ENCODE data around the gene DKC1.

DNA sequence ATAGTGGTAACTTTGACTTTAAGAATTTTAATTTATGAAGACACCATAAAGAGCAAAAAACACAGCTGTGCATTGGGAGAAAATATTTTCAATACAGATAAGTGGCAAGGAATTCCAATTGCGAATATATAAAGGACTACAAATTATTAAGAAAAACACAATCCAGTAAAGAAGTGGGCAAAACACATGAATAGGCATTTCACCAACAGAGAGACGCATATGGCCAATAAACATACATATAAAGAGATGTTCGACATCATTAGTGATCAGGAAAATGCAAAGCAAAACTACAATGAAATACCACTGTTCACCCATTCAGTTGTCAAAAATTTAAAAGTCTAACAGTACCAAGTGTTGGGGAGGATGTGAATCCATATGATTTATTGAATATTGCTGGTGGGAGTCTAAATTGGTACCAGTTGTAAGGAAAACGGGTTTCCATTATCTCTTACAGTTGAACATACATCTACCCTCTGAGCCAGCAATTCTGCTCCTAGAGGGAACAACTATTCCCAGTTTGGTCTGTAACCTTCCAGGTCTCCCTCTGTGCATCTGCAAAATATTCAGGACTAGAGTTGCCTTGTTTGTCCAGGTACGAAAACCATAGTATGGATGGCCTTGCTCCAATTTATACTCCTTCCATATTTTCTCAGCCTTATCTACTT is 44.3 kb downstream of the DKC1 start:
- no peak for TF ChIP-seq POLR2A (IDR thresholded peaks at IDR 0.05)
- TF ChIP-seq, protein P1, sequence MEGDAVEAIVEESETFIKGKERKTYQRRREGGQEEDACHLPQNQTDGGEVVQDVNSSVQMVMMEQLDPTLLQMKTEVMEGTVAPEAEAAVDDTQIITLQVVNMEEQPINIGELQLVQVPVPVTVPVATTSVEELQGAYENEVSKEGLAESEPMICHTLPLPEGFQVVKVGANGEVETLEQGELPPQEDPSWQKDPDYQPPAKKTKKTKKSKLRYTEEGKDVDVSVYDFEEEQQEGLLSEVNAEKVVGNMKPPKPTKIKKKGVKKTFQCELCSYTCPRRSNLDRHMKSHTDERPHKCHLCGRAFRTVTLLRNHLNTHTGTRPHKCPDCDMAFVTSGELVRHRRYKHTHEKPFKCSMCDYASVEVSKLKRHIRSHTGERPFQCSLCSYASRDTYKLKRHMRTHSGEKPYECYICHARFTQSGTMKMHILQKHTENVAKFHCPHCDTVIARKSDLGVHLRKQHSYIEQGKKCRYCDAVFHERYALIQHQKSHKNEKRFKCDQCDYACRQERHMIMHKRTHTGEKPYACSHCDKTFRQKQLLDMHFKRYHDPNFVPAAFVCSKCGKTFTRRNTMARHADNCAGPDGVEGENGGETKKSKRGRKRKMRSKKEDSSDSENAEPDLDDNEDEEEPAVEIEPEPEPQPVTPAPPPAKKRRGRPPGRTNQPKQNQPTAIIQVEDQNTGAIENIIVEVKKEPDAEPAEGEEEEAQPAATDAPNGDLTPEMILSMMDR (IDR thresholded peaks at IDR 0.05) = no peak

Measured in Peyer's patch (tissue), 4 donors.